Left lung (tissue), 10 donors: ENCODE results near the gene OR4D5. TPM values are rescaled to one million over a fixed set of nuclear protein-coding genes. Genes with fewer than 3 reads are reported as not detected.

Experiments used
- ATAC-seq: fragments of 200-7000 bp; cut with Tn5 transposase; one replicate; pipeline ENCODE4 v1.9.1; 2020; ENCODE audit warnings: moderate library complexity
- DNase-seq, 4 donors: peaks; one replicate each; pipeline ENCODE4 v3.0.0-alpha.2; 2013 to 2020
- H3K27ac ChIP-seq, 2 donors: fragments of 200-600 bp; sonication (generic) in 1 of 2; one replicate each; pipeline versions ENCODE4 v1.5.0 to v1.8.0; 2020 to 2021
- H3K27me3 ChIP-seq, 2 donors: fragments of 200-600 bp; sonication (generic) in 1 of 2; one replicate each; pipeline versions ENCODE4 v1.5.0 to v1.8.0; 2020 to 2021
- H3K36me3 ChIP-seq, 2 donors: fragments of 200-600 bp; sonication (generic) in 1 of 2; one replicate each; pipeline versions ENCODE4 v1.5.0 to v1.8.0; 2020 to 2021
- H3K4me1 ChIP-seq, 2 donors: fragments of 200-600 bp; one replicate each; pipeline ENCODE4 v1.8.0; 2021
- H3K4me3 ChIP-seq, 2 donors: fragments of 200-600 bp; sonication (generic) in 1 of 2; one replicate each; pipeline versions ENCODE4 v1.5.0 to v1.8.0; 2020 to 2021; ENCODE audit warnings: mild to moderate bottlenecking in 1 of 2
- H3K9me3 ChIP-seq, 2 donors: fragments of 200-600 bp; sonication (generic) in 1 of 2; one replicate each; pipeline versions ENCODE4 v1.5.0 to v1.8.0; 2020 to 2021
- CTCF ChIP-seq, 2 donors: fragments of 200-600 bp; sonication (generic) in 1 of 2; IDR thresholded peaks; one replicate each; pipeline versions ENCODE4 v1.5.0 to v1.8.0; 2021; ENCODE audit warnings: antibody characterized with exemption in 2 of 2
- intact Hi-C, 2 donors: fragments of 100-400 bp; cut with DNase I; formaldehyde crosslinking; loops; one replicate each; pipeline versions ENCODE4 v1.11.2 to v1.14.2; 2022
- polyA plus RNA-seq, 6 donors: library from polyadenylated mRNA; unstranded; fragments of 120-200 nt; gene quantifications; one replicate each; pipeline ENCODE4 v1.2.1, GENCODE V29; 2013; ENCODE audit not compliant: insufficient read length in 6 of 6
- total RNA-seq, 2 donors: library from RNA; stranded (reverse); fragmentation: NEBNext Ultra II Directional; extraction: Animal tissue kit (Norgen Biotek cat#: 25700); gene quantifications; one replicate each; pipeline ENCODE4 v1.2.1, GENCODE V29; 2021
- donor health status: DM: no; HTN: yes; CAD: no.
- donor health status: DM: no; HTN: no; CAD: no.

OR4D5 gene
- total and polyA plus RNA-seq, 8 donors, result not detected

GRCh38 chr11:123904932-123905331 lies 34.5 kb upstream of the OR4D5 start:
- H3K4me1 ChIP-seq, result no peaks in the 10 kb centered on the region
- no peak for TF ChIP-seq CTCF (IDR thresholded peaks at IDR 0.05)

GRCh38 chr11:123905826-123906225 lies 33.6 kb upstream of the OR4D5 start:
- ATAC-seq (no peak), DNase-seq (no peak)
- H3K4me3 ChIP-seq, result no peak overlapping the region
- no peaks in the 10 kb centered on the region for H3K4me1 ChIP-seq
- TF ChIP-seq CTCF (IDR thresholded peaks at IDR 0.05), result no peak
- intact Hi-C loops, result no loop called here
- no peaks in the 10 kb centered on the region for H3K9me3 ChIP-seq
- H3K27me3 ChIP-seq, result no peaks in the 10 kb centered on the region
- H3K36me3 ChIP-seq, result no peaks in the 10 kb centered on the region
- H3K27ac ChIP-seq, result no peak overlapping the region

More at GRCh38 chr11:123904932-123905331, 34.5 kb upstream of the OR4D5 start:
- Histone ChIP-seq H3K4me3 (no peak overlapping the region), H3K27ac (no peak overlapping the region), H3K36me3 (no peaks in the 10 kb centered on the region), H3K27me3 (no peaks in the 10 kb centered on the region), H3K9me3 (no peaks in the 10 kb centered on the region)
- DNase-seq (no peak), ATAC-seq (no peak)
- intact Hi-C loops, result no loop called here

GRCh38 chr11:123920943-123921342 lies 18.5 kb upstream of the OR4D5 start:
- no peak for TF ChIP-seq CTCF (IDR thresholded peaks at IDR 0.05)
- H3K4me3 ChIP-seq, result no peak overlapping the region
- DNase-seq (no peak), ATAC-seq (no peak)
- H3K27me3 ChIP-seq, result no peaks in the 10 kb centered on the region
- no peaks in the 10 kb centered on the region for H3K9me3 ChIP-seq
- no peaks in the 10 kb centered on the region for H3K36me3 ChIP-seq
- H3K27ac ChIP-seq, result no peak overlapping the region
- intact Hi-C loops, result no loop called here
- H3K4me1 ChIP-seq, result no peaks in the 10 kb centered on the region

- no peak for DNase-seq
- H3K27me3 ChIP-seq, result no peaks in the 10 kb centered on the region
- H3K27ac ChIP-seq, result no peak overlapping the region
- no peaks in the 10 kb centered on the region for H3K9me3 ChIP-seq
- TF ChIP-seq CTCF (IDR thresholded peaks at IDR 0.05), result no peak
- ATAC-seq, result no peak
- no peaks in the 10 kb centered on the region for H3K4me1 ChIP-seq
- H3K4me3 ChIP-seq, result no peak overlapping the region
- intact Hi-C loops, result no loop called here
- no peaks in the 10 kb centered on the region for H3K36me3 ChIP-seq
These were observed 15.4 kb upstream of the OR4D5 start for GRCh38 chr11:123924027-123924426.

- no peak for TF ChIP-seq CTCF (IDR thresholded peaks at IDR 0.05)
- no peak for ATAC-seq
These were observed 3.0 kb downstream of the OR4D5 start for GRCh38 chr11:123942413-123942812.

More at GRCh38 chr11:123942413-123942812, 3.0 kb downstream of the OR4D5 start:
- H3K27ac ChIP-seq, result no peak overlapping the region
- no peaks in the 10 kb centered on the region for H3K36me3 ChIP-seq
- H3K4me1 ChIP-seq, result no peaks in the 10 kb centered on the region
- no peaks in the 10 kb centered on the region for H3K9me3 ChIP-seq
- intact Hi-C loops, result no loop called here
- no peak for DNase-seq
- H3K4me3 ChIP-seq, result no peak overlapping the region
- no peaks in the 10 kb centered on the region for H3K27me3 ChIP-seq
